NCI-H2227 treated with DMSO at 0.1 percent for 48 hours (cell line): ENCODE measurements around the gene CNPPD1.

ENCODE experiments used
- DNase-seq: peaks from one replicate; lab custom pipeline; 2025; lab: John Stamatoyannopoulos, UW

CNPPD1 gene

GRCh38 chr2:219179601-219180465 lies 3.1 kb upstream of the CNPPD1 start:
- DNase-seq: no peak

- peak; percentile 31 for DNase-seq
These were observed 1.9 kb upstream of the CNPPD1 start for GRCh38 chr2:219178377-219179175.

GRCh38 chr2:219177552-219178376 lies 1.0 kb upstream of the CNPPD1 start, which contains the start of gene RETREG2:
Gene RETREG2, plus strand, starts transcription at chr2:219178275. Its CDS starts 78 bp downstream, at chr2:219178353.
- DNase-seq: peak; percentile 89

GRCh38 chr2:219175928-219176817 lies 552 bp downstream of the CNPPD1 start:
- DNase-seq: no peak

GRCh38 chr2:219175486-219175885 lies 1.2 kb downstream of the CNPPD1 start:
- DNase-seq: no peak

GRCh38 chr2:219174801-219175200 lies 1.9 kb downstream of the CNPPD1 start:
- DNase-seq: no peak

- DNase-seq: no peak
These were observed 2.6 kb downstream of the CNPPD1 start for GRCh38 chr2:219174146-219174545.

- no peak for DNase-seq
These were observed 3.5 kb downstream of the CNPPD1 start for GRCh38 chr2:219173176-219173575.

- DNase-seq: no peak
These were observed 4.2 kb downstream of the CNPPD1 start for GRCh38 chr2:219172231-219173154.

- peak; percentile 13 for DNase-seq
These were observed 5.5 kb downstream of the CNPPD1 start for GRCh38 chr2:219171231-219171651.

GRCh38 chr2:219169930-219170654 lies 6.6 kb downstream of the CNPPD1 start, which contains the start of gene SLC23A3:
Gene SLC23A3, minus strand, starts transcription at chr2:219170029. Its CDS starts 45 bp downstream, at chr2:219169984.
- DNase-seq: no peak

- no peak for DNase-seq
These were observed 7.8 kb downstream of the CNPPD1 start for GRCh38 chr2:219168932-219169331.

- no peak for DNase-seq
These were observed 8.2 kb downstream of the CNPPD1 start for GRCh38 chr2:219168526-219168925.

- no peak for DNase-seq
These were observed 8.7 kb downstream of the CNPPD1 start for GRCh38 chr2:219167997-219168396.

- DNase-seq: no peak
These were observed 11.4 kb downstream of the CNPPD1 start for GRCh38 chr2:219165058-219165911.

GRCh38 chr2:219163156-219163555 lies 13.6 kb downstream of the CNPPD1 start:
- no peak for DNase-seq

- DNase-seq: no peak
These were observed 15.6 kb downstream of the CNPPD1 start for GRCh38 chr2:219161097-219161496.
